Measurements from ENCODE around the gene CLCN6. TPM values are rescaled to one million over a fixed set of nuclear protein-coding genes. Genes with fewer than 3 reads are reported as not detected.

Gene CLCN6
- total RNA-seq, 3 donors from 2014 or later, result 14.6 to 21.1 (median 16.7) TPM

DNA sequence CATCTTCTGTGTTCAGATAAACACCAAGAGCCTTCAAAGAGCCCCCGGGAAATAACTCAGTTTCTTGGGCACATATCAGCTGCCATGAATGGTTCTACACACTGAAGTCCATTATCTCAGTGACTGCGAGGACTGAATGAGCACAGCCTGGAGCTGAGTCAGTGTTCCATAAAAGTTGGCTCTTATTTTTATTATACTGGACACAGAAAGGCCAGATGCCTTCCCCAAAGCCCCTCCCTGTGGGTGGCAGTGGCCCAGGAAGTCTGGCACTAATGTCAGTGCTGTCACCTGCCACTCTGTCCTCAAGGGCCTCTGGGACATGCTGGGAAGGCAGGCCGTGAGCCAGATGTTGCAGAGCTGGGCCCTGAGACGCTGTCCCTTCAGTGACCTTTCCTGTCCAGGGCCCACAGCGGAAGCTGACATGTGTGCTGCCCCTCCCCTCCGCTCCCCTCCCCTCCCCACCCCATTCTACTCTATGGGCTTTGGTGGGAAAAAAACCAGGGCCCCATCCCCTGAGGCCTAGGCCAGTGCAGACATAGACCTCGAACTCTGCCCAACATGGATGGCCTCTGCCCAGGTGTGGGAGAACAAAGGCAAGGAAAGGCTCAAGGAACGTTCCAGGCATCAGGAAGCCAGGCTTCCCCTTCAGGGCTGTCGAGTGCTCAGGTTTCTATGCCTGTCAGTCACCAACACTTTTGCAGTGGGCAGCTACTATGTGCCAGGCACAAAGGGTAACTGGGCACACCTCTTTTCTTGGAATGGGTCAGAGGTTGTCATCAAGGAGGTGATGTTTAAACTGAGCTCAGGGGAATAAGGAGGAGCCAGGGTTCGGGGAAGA is 75.1 kb downstream of the CLCN6 start:
- DNase-seq (ENCODE audit: low spot score in 2 of 2), result no peak
- intact Hi-C loops (cut with DNase I; ENCODE audit: low total_unique reads), result no loop called here
- peak overlapping the region in 1 of 2 donors; percentile 61 for H3K27ac ChIP-seq
- H3K36me3 ChIP-seq, result no peaks in the 10 kb centered on the region
- TF ChIP-seq POLR2A (IDR thresholded peaks at IDR 0.05), result no peak
- TF ChIP-seq POLR2AphosphoS5 (IDR thresholded peaks at IDR 0.05), result no peak
- TF ChIP-seq, protein P1, sequence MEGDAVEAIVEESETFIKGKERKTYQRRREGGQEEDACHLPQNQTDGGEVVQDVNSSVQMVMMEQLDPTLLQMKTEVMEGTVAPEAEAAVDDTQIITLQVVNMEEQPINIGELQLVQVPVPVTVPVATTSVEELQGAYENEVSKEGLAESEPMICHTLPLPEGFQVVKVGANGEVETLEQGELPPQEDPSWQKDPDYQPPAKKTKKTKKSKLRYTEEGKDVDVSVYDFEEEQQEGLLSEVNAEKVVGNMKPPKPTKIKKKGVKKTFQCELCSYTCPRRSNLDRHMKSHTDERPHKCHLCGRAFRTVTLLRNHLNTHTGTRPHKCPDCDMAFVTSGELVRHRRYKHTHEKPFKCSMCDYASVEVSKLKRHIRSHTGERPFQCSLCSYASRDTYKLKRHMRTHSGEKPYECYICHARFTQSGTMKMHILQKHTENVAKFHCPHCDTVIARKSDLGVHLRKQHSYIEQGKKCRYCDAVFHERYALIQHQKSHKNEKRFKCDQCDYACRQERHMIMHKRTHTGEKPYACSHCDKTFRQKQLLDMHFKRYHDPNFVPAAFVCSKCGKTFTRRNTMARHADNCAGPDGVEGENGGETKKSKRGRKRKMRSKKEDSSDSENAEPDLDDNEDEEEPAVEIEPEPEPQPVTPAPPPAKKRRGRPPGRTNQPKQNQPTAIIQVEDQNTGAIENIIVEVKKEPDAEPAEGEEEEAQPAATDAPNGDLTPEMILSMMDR (IDR thresholded peaks at IDR 0.05), result no peak
- no peaks in the 10 kb centered on the region for H3K27me3 ChIP-seq
- no peak overlapping the region for H3K4me3 ChIP-seq
- H3K4me1 ChIP-seq, result no peaks in the 10 kb centered on the region
- H3K9me3 ChIP-seq, result no peaks in the 10 kb centered on the region

DNA sequence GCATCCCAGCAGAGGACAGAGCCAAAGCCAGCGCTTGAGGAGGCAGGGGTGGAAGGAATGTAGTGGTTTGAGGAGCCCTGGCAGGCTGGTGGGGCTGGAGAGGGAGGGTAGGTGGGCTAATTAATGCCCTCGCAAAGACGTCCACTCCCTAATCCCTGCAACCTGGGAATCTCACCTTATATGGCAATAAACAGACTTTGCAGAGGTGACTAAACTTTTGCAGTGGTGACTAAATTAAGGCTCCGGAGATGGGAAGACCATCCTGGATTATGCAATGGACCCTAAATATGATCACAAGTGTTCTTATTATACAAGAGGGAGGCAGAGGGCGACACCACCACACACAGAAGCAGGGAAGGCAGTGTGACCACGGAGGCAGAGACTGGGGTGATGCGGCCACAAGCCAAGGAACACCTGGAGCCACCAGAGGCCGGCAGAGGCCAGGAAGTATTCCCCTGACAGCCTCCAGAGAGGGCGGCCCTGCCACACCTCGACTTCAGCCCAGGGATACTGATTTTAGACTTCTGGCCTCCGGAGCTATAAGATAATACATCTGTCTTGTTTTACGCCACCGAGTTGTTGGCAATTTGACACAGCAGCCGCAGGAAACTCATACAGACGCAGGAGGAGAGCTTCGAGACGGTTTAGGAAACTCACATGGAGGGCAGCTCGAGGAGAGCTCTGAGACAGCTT is 75.9 kb downstream of the CLCN6 start:
- H3K27me3 ChIP-seq, result no peaks in the 10 kb centered on the region
- H3K27ac ChIP-seq, result peak overlapping the region in 1 of 2 donors; percentile 61
- intact Hi-C loops (cut with DNase I; ENCODE audit: low total_unique reads), result no loop called here
- no peak overlapping the region for H3K4me3 ChIP-seq
- H3K4me1 ChIP-seq, result no peaks in the 10 kb centered on the region
- no peaks in the 10 kb centered on the region for H3K36me3 ChIP-seq
- no peaks in the 10 kb centered on the region for H3K9me3 ChIP-seq
- DNase-seq (ENCODE audit: low spot score in 2 of 2), result no peak
- TF ChIP-seq, protein P1 (IDR thresholded peaks at IDR 0.05), result no peak
- TF ChIP-seq POLR2AphosphoS5 (IDR thresholded peaks at IDR 0.05) (no peak), POLR2A (IDR thresholded peaks at IDR 0.05) (no peak)

DNA sequence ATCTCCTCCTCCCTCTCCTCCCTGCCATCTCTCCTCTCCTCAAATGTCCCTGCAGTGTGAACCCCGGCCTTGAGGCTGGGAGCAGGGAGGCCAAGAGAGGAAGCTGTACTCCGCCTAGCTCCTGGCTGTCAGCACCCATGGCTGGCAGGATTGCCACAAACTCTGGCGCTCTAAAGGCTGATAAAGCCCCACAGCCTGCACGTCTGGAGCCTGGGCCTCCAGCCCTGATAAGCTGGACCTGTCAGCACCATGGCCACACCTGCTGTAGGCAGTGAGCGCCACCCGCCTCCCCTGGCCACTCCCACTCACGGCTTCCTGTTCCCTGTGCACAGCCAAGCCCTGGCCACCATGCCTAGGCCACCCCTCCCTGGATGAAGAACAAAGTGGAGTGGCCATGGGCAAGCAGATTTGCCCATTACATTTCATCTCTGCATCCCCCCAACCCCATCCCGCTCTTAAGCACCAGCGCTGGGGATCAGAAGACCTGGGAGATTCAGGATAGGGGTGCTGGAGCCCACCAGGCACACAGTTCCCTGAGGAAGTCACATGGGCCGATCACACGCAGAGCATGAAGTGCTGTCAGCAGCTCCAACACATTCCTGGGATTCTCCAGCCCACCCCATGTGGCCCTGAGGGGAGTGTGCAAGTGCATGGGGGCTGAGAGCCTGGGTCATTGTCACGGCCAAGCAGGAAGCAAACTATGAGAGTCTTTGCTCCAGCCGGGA is 77.0 kb downstream of the CLCN6 start:
- Histone ChIP-seq H3K4me3 (no peak overlapping the region), H3K36me3 (no peaks in the 10 kb centered on the region), H3K27me3 (no peaks in the 10 kb centered on the region), H3K9me3 (no peaks in the 10 kb centered on the region), H3K27ac (no peak overlapping the region), H3K4me1 (no peaks in the 10 kb centered on the region)
- DNase-seq (ENCODE audit: low spot score in 2 of 2), result no peak
- TF ChIP-seq, protein P1 (IDR thresholded peaks at IDR 0.05), result no peak
- TF ChIP-seq POLR2A (IDR thresholded peaks at IDR 0.05) (no peak), POLR2AphosphoS5 (IDR thresholded peaks at IDR 0.05) (no peak)
- intact Hi-C loops (cut with DNase I; ENCODE audit: low total_unique reads), result no loop called here

DNA sequence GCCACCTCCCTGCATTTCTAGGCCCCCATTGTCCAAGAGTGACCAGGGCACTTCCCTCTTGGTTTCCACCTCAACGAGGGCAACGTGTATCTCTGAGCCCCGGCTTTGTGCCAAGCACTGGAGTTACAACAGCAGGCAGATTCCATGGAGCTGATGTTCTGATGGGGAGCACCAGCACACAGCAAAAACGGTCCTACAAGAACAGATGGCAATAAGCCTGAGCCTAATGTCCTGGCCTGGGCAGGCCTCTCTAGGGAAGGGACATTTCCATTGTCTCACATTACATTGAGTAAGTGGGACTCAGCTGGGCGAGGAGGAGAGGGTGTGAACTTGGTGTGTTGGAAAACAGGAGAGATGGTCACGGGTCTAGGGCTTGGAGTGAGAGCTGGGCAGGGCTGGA is 79.9 kb downstream of the CLCN6 start:
- H3K27ac ChIP-seq, result peak overlapping the region in 1 of 2 donors; percentile 12
- H3K27me3 ChIP-seq, result no peaks in the 10 kb centered on the region
- no peaks in the 10 kb centered on the region for H3K9me3 ChIP-seq
- H3K36me3 ChIP-seq, result no peaks in the 10 kb centered on the region
- DNase-seq (ENCODE audit: low spot score in 2 of 2), result no peak
- intact Hi-C loops (cut with DNase I; ENCODE audit: low total_unique reads), result no loop called here
- H3K4me1 ChIP-seq, result no peaks in the 10 kb centered on the region
- TF ChIP-seq, protein P1 (IDR thresholded peaks at IDR 0.05), result no peak
- TF ChIP-seq POLR2A (IDR thresholded peaks at IDR 0.05), result no peak
- TF ChIP-seq POLR2AphosphoS5 (IDR thresholded peaks at IDR 0.05), result no peak
- H3K4me3 ChIP-seq, result no peak overlapping the region
